Stimulated activated CD8-positive, alpha-beta memory T cell treated with anti-CD3 and anti-CD28 coated beads, Interleukin-7, amount 100 ng/mL, for 4 hours (primary cell): ENCODE measurements around the gene LEMD1.
"Not testable (repeated sequence)": the region's sequence is repeated elsewhere in the genome, so short reads cannot be mapped to it uniquely, and the experiment has no call there.

ENCODE experiments used
- DNase-seq, 2 donors: peaks; one replicate each; pipeline ENCODE4 v3.0.0-alpha.2; 2020; ENCODE audit warnings: low read depth in 2 of 2

Gene LEMD1

GRCh38 chr1:205430696-205431305, 8.9 kb upstream of the LEMD1 start:
- peak; percentile 11 to 50 for DNase-seq

GRCh38 chr1:205429762-205430695, 8.2 kb upstream of the LEMD1 start:
- DNase-seq, result no peak

GRCh38 chr1:205424901-205425600, 3.2 kb upstream of the LEMD1 start:
- no peak for DNase-seq

- no peak for DNase-seq
Measured at GRCh38 chr1:205423814-205424399, 2.1 kb upstream of the LEMD1 start.

- DNase-seq, result no peak
Measured at GRCh38 chr1:205422993-205423642, 1.3 kb upstream of the LEMD1 start.

- DNase-seq, result no peak
Measured at GRCh38 chr1:205420938-205421337, 918 bp downstream of the LEMD1 start.

- DNase-seq, result no peak
Measured at GRCh38 chr1:205417870-205418635, 3.8 kb downstream of the LEMD1 start.

GRCh38 chr1:205416322-205416721, 5.5 kb downstream of the LEMD1 start:
- DNase-seq, result no peak

GRCh38 chr1:205410581-205411298, 11.1 kb downstream of the LEMD1 start:
- no peak for DNase-seq

GRCh38 chr1:205407970-205408369, 13.9 kb downstream of the LEMD1 start:
- DNase-seq, result no peak

GRCh38 chr1:205406252-205406651, 15.6 kb downstream of the LEMD1 start:
- DNase-seq, result not testable (repeated sequence)

- not testable (repeated sequence) for DNase-seq
Measured at GRCh38 chr1:205404484-205404883, 17.4 kb downstream of the LEMD1 start.

GRCh38 chr1:205398586-205398985, 23.3 kb downstream of the LEMD1 start:
- no peak for DNase-seq

GRCh38 chr1:205396967-205397616, 24.8 kb downstream of the LEMD1 start:
- DNase-seq, result no peak

- DNase-seq, result no peak
Measured at GRCh38 chr1:205395616-205396015, 26.2 kb downstream of the LEMD1 start.

- no peak for DNase-seq
Measured at GRCh38 chr1:205392650-205393049, 29.2 kb downstream of the LEMD1 start.

- DNase-seq, result no peak
Measured at GRCh38 chr1:205391386-205391785, 30.5 kb downstream of the LEMD1 start.

- DNase-seq, result no peak
Measured at GRCh38 chr1:205387845-205388244, 34.0 kb downstream of the LEMD1 start.

GRCh38 chr1:205382990-205383389, 38.9 kb downstream of the LEMD1 start:
- DNase-seq, result not testable (repeated sequence)

- DNase-seq, result no peak
Measured at GRCh38 chr1:205382561-205382960, 39.3 kb downstream of the LEMD1 start.
